Astrocyte (in vitro differentiated cells and primary cell): ENCODE measurements around the gene RAB26.
"Not testable (repeated sequence)": the region's sequence is repeated elsewhere in the genome, so short reads cannot be mapped to it uniquely, and the experiment has no call there.

Source experiments
- CTCF ChIP-seq: IDR thresholded peaks from 2 replicates; pipeline ENCODE4 v1.5.1; 2011; ENCODE audit warnings: low read depth, mild to moderate bottlenecking, inconsistent platforms, low read length, moderate library complexity; ENCODE audit not compliant: insufficient read depth
- EZH2 ChIP-seq: IDR thresholded peaks from 2 replicates; pipeline ENCODE4 v1.6.1; 2012; ENCODE audit warnings: mild to moderate bottlenecking, low read length, inconsistent platforms; ENCODE audit not compliant: insufficient read depth

- TF ChIP-seq CTCF, EZH2: not testable (repeated sequence)
These were observed 14.6 kb upstream of the RAB26 start for GRCh38 chr16:2133797-2134196.
